Stimulated activated CD4-positive, alpha-beta T cell treated with anti-CD3 and anti-CD28 coated beads, Interleukin-4, amount 100 ng/mL, for 4 hours (primary cell): ENCODE results near the gene RRH.
"Not testable (repeated sequence)": the region's sequence is repeated elsewhere in the genome, so short reads cannot be mapped to it uniquely, and the experiment has no call there.

Source experiments
- DNase-seq, 2 experiments: peaks; one replicate each; pipeline ENCODE4 v3.0.0-alpha.2; 2020

The RRH gene

GRCh38 chr4:109827672-109828071 lies at the start of gene RRH:
Gene RRH (plus strand): TSS chr4:109827972. CDS start chr4:109828028, 56 bp downstream.
- no peak for DNase-seq

- not testable (repeated sequence) for DNase-seq
These were observed 45.7 kb upstream of the RRH start for GRCh38 chr4:109782092-109782491.

- no peak for DNase-seq
These were observed 40.9 kb upstream of the RRH start for GRCh38 chr4:109786846-109787245.

- no peak for DNase-seq
These were observed 40.0 kb upstream of the RRH start for GRCh38 chr4:109787807-109788206.

- DNase-seq: no peak
These were observed 32.7 kb upstream of the RRH start for GRCh38 chr4:109795059-109795458.

GRCh38 chr4:109798866-109799265 lies 28.9 kb upstream of the RRH start:
- DNase-seq: no peak

- no peak for DNase-seq
These were observed 26.5 kb upstream of the RRH start for GRCh38 chr4:109801099-109801789.

- DNase-seq: no peak
These were observed 25.9 kb upstream of the RRH start, which contains the start of gene CFI for GRCh38 chr4:109801895-109802319. Gene CFI (minus strand): TSS chr4:109801999. CDS start chr4:109801971, 28 bp downstream.

- DNase-seq: no peak
These were observed 23.7 kb upstream of the RRH start for GRCh38 chr4:109803924-109804571.

GRCh38 chr4:109809655-109810054 lies 18.1 kb upstream of the RRH start:
- DNase-seq: no peak

- DNase-seq: no peak
These were observed 17.0 kb upstream of the RRH start for GRCh38 chr4:109810552-109811387.

- no peak for DNase-seq
These were observed 16.1 kb upstream of the RRH start for GRCh38 chr4:109811707-109812106.

GRCh38 chr4:109815151-109816081 lies 12.4 kb upstream of the RRH start, which contains the start of gene GAR1:
Gene GAR1 (plus strand): TSS chr4:109815762. CDS start chr4:109816165, 403 bp downstream.
- peak; percentile 76 to 88 for DNase-seq

- DNase-seq: peak; percentile 45 to 57
These were observed 11.7 kb upstream of the RRH start for GRCh38 chr4:109816082-109816442.

- no peak for DNase-seq
These were observed 10.9 kb upstream of the RRH start for GRCh38 chr4:109816894-109817293.

- no peak for DNase-seq
These were observed 9.5 kb upstream of the RRH start for GRCh38 chr4:109818268-109818667.

GRCh38 chr4:109820563-109820962 lies 7.2 kb upstream of the RRH start:
- DNase-seq: no peak

- DNase-seq: no peak
These were observed 6.6 kb upstream of the RRH start for GRCh38 chr4:109821185-109821584.

- no peak for DNase-seq
These were observed 1.1 kb upstream of the RRH start for GRCh38 chr4:109826719-109827118.

GRCh38 chr4:109833756-109834155 lies 6.0 kb downstream of the RRH start:
- DNase-seq: no peak

GRCh38 chr4:109836985-109837384 lies 9.2 kb downstream of the RRH start:
- no peak for DNase-seq

- DNase-seq: no peak
These were observed 18.8 kb downstream of the RRH start for GRCh38 chr4:109846395-109847098.
